H1 (cell line): ENCODE data around the gene NEDD9. TPM values are rescaled to one million over a fixed set of nuclear protein-coding genes. Genes with fewer than 3 reads are reported as not detected.

Source experiments
- CTCF ChIA-PET: fragments of 300-600 bp; sonication (Branson Sonifier 250); formaldehyde crosslinking; loops from one replicate; lab custom pipeline; 2021; ENCODE audit not compliant: partially characterized antibody; lab: Charles Lee
- POLR2A ChIA-PET: fragments of 300-600 bp; sonication (Branson Sonifier 250); formaldehyde crosslinking; loops from one replicate; lab custom pipeline; 2021; ENCODE audit warnings: inconsistent platforms; ENCODE audit not compliant: partially characterized antibody; lab: Charles Lee
- DNase-seq, 2 experiments: peaks; one replicate each; pipeline versions ENCODE4 v3.0.0 to v3.0.0-alpha.2; 2010 to 2022; ENCODE audit warnings: low spot score in 2 of 2, low read depth in 1 of 2, mixed read lengths in 1 of 2
- FAIRE-seq: peaks from 2 replicates; lab custom pipeline; 2011; peaks lifted over from hg19 to GRCh38; lab: Jason Lieb, UNC
- H2AFZ ChIP-seq: 2 replicates; pipeline ENCODE4 v1.8.1; 2012; ENCODE audit warnings: low read length, inconsistent platforms
- H2AK5ac ChIP-seq: 2 replicates; pipeline ENCODE4 v1.6.1; 2013; ENCODE audit warnings: low read depth, low read length
- H2BK120ac ChIP-seq: replicated peaks from 2 replicates; pipeline ENCODE3; 2013; ENCODE audit warnings: low read depth, low read length, inconsistent platforms
- H2BK12ac ChIP-seq: 2 replicates; pipeline ENCODE4 v1.6.1; 2013; ENCODE audit warnings: low read depth, low read length
- H2BK15ac ChIP-seq: 2 replicates; pipeline ENCODE4 v1.6.1; 2013; ENCODE audit warnings: low read length
- H2BK20ac ChIP-seq: 2 replicates; pipeline ENCODE4 v1.6.1; 2013; ENCODE audit warnings: low read length
- H2BK5ac ChIP-seq: 2 replicates; pipeline ENCODE4 v1.6.1; 2013; ENCODE audit warnings: low read depth, low read length
- H3K14ac ChIP-seq: 2 replicates; pipeline ENCODE4 v1.6.1; 2013; ENCODE audit warnings: inconsistent platforms; ENCODE audit not compliant: insufficient read length
- H3K18ac ChIP-seq: 2 replicates; pipeline ENCODE4 v1.6.1; 2013; ENCODE audit warnings: low read length; ENCODE audit errors: extremely low read depth
- H3K23ac ChIP-seq: 2 replicates; pipeline ENCODE4 v1.6.1; 2013; ENCODE audit warnings: inconsistent platforms; ENCODE audit not compliant: insufficient read length
- H3K23me2 ChIP-seq: 2 replicates; pipeline ENCODE4 v1.6.1; 2013; ENCODE audit warnings: low read depth, low read length
- H3K27ac ChIP-seq: 2 replicates; pipeline ENCODE4 v1.6.1; 2011; ENCODE audit warnings: low read depth, low read length, inconsistent platforms
- H3K27me3 ChIP-seq, 4 experiments: replicated peaks in 1 of 4; 1 replicate in 1 of 4; 2 replicates in 3 of 4; pipeline versions ENCODE4 v1.6.1 to v1.8.1; 2011 to 2013; ENCODE audit warnings: low read length in 3 of 4, mild to moderate bottlenecking in 3 of 4, inconsistent platforms in 2 of 4, mixed read lengths in 2 of 4, moderate library complexity in 1 of 4; ENCODE audit not compliant: control insufficient read depth in 3 of 4, insufficient read depth in 3 of 4; ENCODE audit errors: extremely low read depth in 1 of 4
- H3K36me3 ChIP-seq, 4 experiments: 2 replicates each; pipeline versions ENCODE4 v1.6.1 to v1.8.1; 2011 to 2013; ENCODE audit warnings: mild to moderate bottlenecking in 4 of 4, low read length in 3 of 4, moderate library complexity in 2 of 4, control low read depth in 1 of 4, inconsistent platforms in 1 of 4; ENCODE audit not compliant: insufficient read depth in 4 of 4, control insufficient read depth in 2 of 4
- H3K4ac ChIP-seq: replicated peaks from 2 replicates; pipeline ENCODE3; 2013; ENCODE audit warnings: low read length, low read depth, mixed read lengths, inconsistent platforms; ENCODE audit not compliant: insufficient read length
- H3K4me1 ChIP-seq, 4 experiments: replicated peaks in 1 of 4; 1 replicate in 1 of 4; 2 replicates in 3 of 4; pipeline versions ENCODE4 v1.6.1 to v1.8.1; 2011 to 2013; ENCODE audit warnings: low read length in 3 of 4, inconsistent platforms in 2 of 4, mixed read lengths in 1 of 4; ENCODE audit not compliant: insufficient read depth in 4 of 4, control insufficient read depth in 3 of 4
- H3K4me2 ChIP-seq, 2 experiments: 2 replicates each; pipeline versions ENCODE4 v1.6.1 to v1.8.1; 2011 to 2013; ENCODE audit warnings: low read depth in 2 of 2, low read length in 2 of 2, control low read depth in 1 of 2, inconsistent platforms in 1 of 2, mild to moderate bottlenecking in 1 of 2; ENCODE audit not compliant: insufficient read depth in 1 of 2
- H3K4me3 ChIP-seq, 4 experiments: fragments of 200-600, 300-600 bp in 1 of 4; sonication (generic), shearing (Covaris generic), sonication (Bioruptor Twin) in 1 of 4; 2 replicates each; pipeline versions ENCODE4 v1.5.1 to v1.8.1; 2011 to 2016; ENCODE audit warnings: low read length in 4 of 4, low read depth in 3 of 4, control low read depth in 2 of 4, inconsistent platforms in 2 of 4, mild to moderate bottlenecking in 2 of 4, mixed read lengths in 1 of 4, moderate library complexity in 1 of 4; ENCODE audit not compliant: insufficient read depth in 2 of 4; ENCODE audit errors: extremely low read depth in 1 of 4
- H3K56ac ChIP-seq: replicated peaks from 2 replicates; pipeline ENCODE3; 2013; ENCODE audit warnings: low read depth, mild to moderate bottlenecking, mixed read lengths, low read length, inconsistent platforms; ENCODE audit not compliant: insufficient read length
- H3K79me1 ChIP-seq: 2 replicates; pipeline ENCODE4 v1.6.1; 2013; ENCODE audit warnings: low read depth, low read length, control low read depth
- H3K79me2 ChIP-seq, 2 experiments: 2 replicates each; pipeline versions ENCODE4 v1.6.1 to v1.8.1; 2012 to 2013; ENCODE audit warnings: low read length in 2 of 2, mild to moderate bottlenecking in 2 of 2, inconsistent platforms in 1 of 2; ENCODE audit not compliant: insufficient read depth in 2 of 2, control insufficient read depth in 1 of 2
- H3K9ac ChIP-seq, 4 experiments: replicated peaks in 1 of 4; 1 replicate in 1 of 4; 2 replicates in 3 of 4; pipeline versions ENCODE4 v1.6.1 to v1.8.1; 2011 to 2013; ENCODE audit warnings: low read depth in 3 of 4, low read length in 3 of 4, control low read depth in 2 of 4, mild to moderate bottlenecking in 2 of 4, moderate library complexity in 2 of 4, inconsistent platforms in 1 of 4; ENCODE audit errors: extremely low read depth in 1 of 4
- H3K9me3 ChIP-seq, 2 experiments: 2 replicates each; pipeline versions ENCODE4 v1.6.1 to v1.8.1; 2012 to 2013; ENCODE audit warnings: mild to moderate bottlenecking in 2 of 2, moderate library complexity in 2 of 2, control low read depth in 1 of 2, inconsistent platforms in 1 of 2, low read depth in 1 of 2, low read length in 1 of 2, mixed read lengths in 1 of 2; ENCODE audit not compliant: insufficient read depth in 2 of 2
- H4K20me1 ChIP-seq, 2 experiments: replicated peaks in 1 of 2; 2 replicates each; pipeline versions ENCODE3 to v1.8.1; 2011 to 2013; ENCODE audit warnings: inconsistent platforms in 2 of 2, low read length in 2 of 2, mild to moderate bottlenecking in 1 of 2; ENCODE audit not compliant: insufficient read depth in 2 of 2, control insufficient read depth in 1 of 2
- H4K5ac ChIP-seq: 2 replicates; pipeline ENCODE4 v1.6.1; 2013; ENCODE audit warnings: low read length, low read depth, mixed read lengths, inconsistent platforms; ENCODE audit not compliant: insufficient read length
- H4K8ac ChIP-seq: 2 replicates; pipeline ENCODE4 v1.8.0; 2013; ENCODE audit warnings: mild to moderate bottlenecking, moderate library complexity, low read length, inconsistent platforms; ENCODE audit not compliant: insufficient read depth; ENCODE audit errors: extremely low read depth
- H4K91ac ChIP-seq: replicated peaks from 2 replicates; pipeline ENCODE3; 2013; ENCODE audit warnings: low read length, mixed read lengths, inconsistent platforms; ENCODE audit not compliant: insufficient read length
- BACH1 ChIP-seq: IDR thresholded peaks from 2 replicates; pipeline ENCODE4 v1.6.1; 2012; ENCODE audit warnings: low read length, improper control_type of control experiment
- BRCA1 ChIP-seq: IDR thresholded peaks from 2 replicates; pipeline ENCODE4 v1.6.1; 2012; ENCODE audit warnings: low read depth, low read length, improper control_type of control experiment
- CTBP2 ChIP-seq: IDR thresholded peaks from 2 replicates; pipeline ENCODE4 v1.7.0; 2011; ENCODE audit warnings: borderline replicate concordance, mild to moderate bottlenecking, moderate library complexity, mixed read lengths, low read length; ENCODE audit not compliant: insufficient read depth, insufficient read length
- HDAC2 ChIP-seq, 2 experiments: fragments of 300-600 bp in 1 of 2; sonication (generic) in 1 of 2; IDR thresholded peaks; 2 replicates each; pipeline ENCODE4 v1.6.1; 2011 to 2012; ENCODE audit warnings: low read depth in 2 of 2, low read length in 2 of 2, mild to moderate bottlenecking in 2 of 2, moderate library complexity in 2 of 2, borderline replicate concordance in 1 of 2, inconsistent platforms in 1 of 2
- HDAC6 ChIP-seq: IDR thresholded peaks from one replicate; pipeline ENCODE4 v1.7.1; 2012; ENCODE audit warnings: low read depth, mild to moderate bottlenecking, inconsistent platforms, low read length, moderate library complexity
- KDM1A ChIP-seq: fragments of 200-600, 300-600 bp; sonication (generic); IDR thresholded peaks from 2 replicates; pipeline ENCODE4 v1.7.1; 2016; ENCODE audit warnings: mild to moderate bottlenecking, low read length, borderline replicate concordance
- KDM5A ChIP-seq: fragments of 200-600 bp; IDR thresholded peaks from 2 replicates; pipeline ENCODE4 v1.7.1; 2012; ENCODE audit warnings: mild to moderate bottlenecking, low read length, inconsistent platforms, mixed read lengths
- PHF8 ChIP-seq: fragments of 200-600 bp; sonication (generic); conservative IDR thresholded peaks from 2 replicates; pipeline ENCODE4 v1.7.1; 2012; ENCODE audit warnings: low read depth, mild to moderate bottlenecking, inconsistent platforms, low read length, moderate library complexity
- POU5F1 ChIP-seq: IDR thresholded peaks from 2 replicates; pipeline ENCODE4 v1.6.1; 2011; ENCODE audit warnings: low read depth, mild to moderate bottlenecking, low read length, moderate library complexity
- RFX5 ChIP-seq: IDR thresholded peaks from 2 replicates; pipeline ENCODE4 v1.6.1; 2011; ENCODE audit warnings: low read depth, low read length, improper control_type of control experiment, borderline replicate concordance
- SP4 ChIP-seq: IDR thresholded peaks from 2 replicates; pipeline ENCODE4 v1.6.1; 2012; ENCODE audit warnings: low read length, inconsistent platforms
- TEAD4 ChIP-seq: IDR thresholded peaks from 2 replicates; pipeline ENCODE4 v1.6.1; 2012; ENCODE audit warnings: low read depth, low read length, inconsistent platforms, mixed read lengths
- YY1 ChIP-seq: IDR thresholded peaks from 2 replicates; pipeline ENCODE4 v1.6.1; 2011; ENCODE audit warnings: low read depth, mild to moderate bottlenecking, low read length
- WGBS, 2 experiments: shearing (Covaris generic) in 1 of 2; methylation state at CpG; one replicate each; pipeline versions ENCODE4 v1.1.6 to v1.1.7; 2013 to 2015; ENCODE audit warnings: low lambda C conversion rate in 2 of 2, mixed read lengths in 2 of 2, inconsistent platforms in 1 of 2, low coverage in 1 of 2, missing lambda C conversion rate in 1 of 2; ENCODE audit not compliant: insufficient replicate concordance in 2 of 2, insufficient coverage in 1 of 2, insufficient read length in 1 of 2; ENCODE audit errors: extremely low coverage in 1 of 2, missing lambda C conversion rate in 1 of 2; 5-methylcytosine and 5-hydroxymethylcytosine counted together
- polyA plus RNA-seq, 7 experiments: library from polyadenylated mRNA; depleted of rRNA in 3 of 7; stranded (reverse) in 5 of 7; unstranded in 2 of 7; fragments of >200 nt in 5 of 7; fragments of 200-250 nt in 2 of 7; gene quantifications; 1 replicate in 5 of 7; 2 replicates in 1 of 7; 4 replicates in 1 of 7; pipeline versions ENCODE4 v1.2.1 to v1.2.3, GENCODE V29; 2011 to 2013; ENCODE audit warnings: missing spikeins in 2 of 7, mixed read lengths in 2 of 7
- total RNA-seq: library from RNA; stranded (reverse); fragmentation: NEBNext Ultra II Directional; extraction: Animal tissue kit (Norgen Biotek cat#: 25700); gene quantifications from 2 replicates; pipeline ENCODE4 v1.2.1, GENCODE V29; 2021

The NEDD9 gene
- total and polyA plus RNA-seq, 2 of the 8 experiments (the other 6 are each of a cell fraction or from before 2014, with no cell fraction given) = 3.6 to 12.0 TPM

DNA sequence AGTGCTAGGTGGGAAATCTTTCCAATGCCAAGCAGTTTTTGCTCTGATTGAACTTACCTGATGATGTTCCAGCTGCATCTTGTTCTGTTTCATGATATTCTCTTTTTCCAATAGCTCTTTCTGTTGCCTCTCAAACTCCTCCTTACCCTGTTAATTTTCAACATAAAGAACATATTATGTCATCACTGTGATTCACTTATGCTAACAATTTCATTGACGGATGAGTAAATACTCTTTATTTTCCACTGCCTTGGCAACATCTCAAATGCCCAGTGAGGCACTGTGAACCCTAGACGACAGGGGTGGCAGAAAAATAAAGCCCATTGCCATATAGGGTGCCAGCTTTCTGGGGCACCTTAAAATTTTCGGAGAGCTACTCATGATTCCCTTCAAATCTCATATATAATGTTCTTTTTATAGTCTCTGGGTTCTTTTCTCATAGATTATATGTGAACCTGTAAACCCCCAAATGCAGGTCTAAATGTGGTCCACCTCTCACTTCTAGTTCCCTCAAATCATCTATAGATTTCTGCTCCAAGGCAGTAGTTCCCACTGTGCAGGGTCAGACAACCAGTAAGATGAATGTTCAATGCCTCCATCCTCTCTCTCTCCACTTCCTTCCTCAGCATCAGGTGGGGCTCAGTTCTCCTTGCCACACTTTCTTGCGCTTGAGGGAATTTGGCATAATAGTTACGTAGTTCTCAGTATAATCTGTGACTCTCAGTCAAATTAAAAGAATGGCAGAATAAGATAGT lies 44.1 kb downstream of the NEDD9 start:
- H3K14ac ChIP-seq = no peak overlapping the region
- H3K56ac ChIP-seq = no peak overlapping the region
- FAIRE-seq (no peak), DNase-seq (no peak)
- H4K8ac ChIP-seq = no peak overlapping the region
- H4K5ac ChIP-seq = no peak overlapping the region
- 87% methylated on average over 5 of the region's 5 CpGs; no CpG with 5 or more reads in 1 of the 2 experiments for WGBS, 2 experiments
- no peak overlapping the region for H3K4me3 ChIP-seq
- no peak overlapping the region for H2BK120ac ChIP-seq
- H2BK12ac ChIP-seq = no peak overlapping the region
- no peak overlapping the region for H2BK20ac ChIP-seq
- no peak overlapping the region for H3K27ac ChIP-seq
- no peaks in the 10 kb centered on the region for H3K27me3 ChIP-seq
- no peak overlapping the region for H2AFZ ChIP-seq
- H3K79me1 ChIP-seq = no peaks in the 10 kb centered on the region
- no peaks in the 10 kb centered on the region for H3K9me3 ChIP-seq
- H3K18ac ChIP-seq = no peak overlapping the region
- no peak overlapping the region for H3K23ac ChIP-seq
- peaks cover 0 to 2% (median 0%) of the 10 kb centered on the region in 4 experiments; a peak in 2 of 7 replicates for H3K4me1 ChIP-seq
- H4K20me1 ChIP-seq = no peaks in the 10 kb centered on the region
- peaks cover 2 to 8% (median 3%) of the 10 kb centered on the region in 4 experiments; a peak in 6 of 8 replicates for H3K36me3 ChIP-seq
- ChIA-PET CTCF (interaction anchor here (1.2 to 10.7 kb wide), 3 partner anchors 10 to 124 kb away, joined by 3 to 62 read pairs (median 8); no protein-coding TSS in a partner anchor), POLR2A (no interaction called here)
- no peak overlapping the region for H2AK5ac ChIP-seq
- H3K9ac ChIP-seq = no peak overlapping the region
- H3K23me2 ChIP-seq = no peaks in the 10 kb centered on the region
- no peak overlapping the region for H2BK5ac ChIP-seq
- H3K4ac ChIP-seq = no peak overlapping the region
- H3K4me2 ChIP-seq = no peak overlapping the region
- H4K91ac ChIP-seq = no peak overlapping the region
- no peaks in the 10 kb centered on the region for H3K79me2 ChIP-seq
- no peak overlapping the region for H2BK15ac ChIP-seq
- no peak for TF ChIP-seq CTBP2
- no peak for TF ChIP-seq RFX5
- no peak for TF ChIP-seq BRCA1
- TF ChIP-seq HDAC2 (IDR thresholded peaks at IDR 0.05; ENCODE audit: borderline replicate concordance in 1 of 2, low read depth in 2 of 2, low read length in 2 of 2) = no peak
- TF ChIP-seq POU5F1 = no peak
- TF ChIP-seq HDAC6 = no peak
- no peak for TF ChIP-seq KDM5A
- no peak for TF ChIP-seq YY1
- TF ChIP-seq SP4 = no peak
- TF ChIP-seq KDM1A = no peak
- TF ChIP-seq PHF8 = no peak
- no peak for TF ChIP-seq TEAD4
- TF ChIP-seq BACH1 = no peak
